HuH-7 (cell line): ENCODE data around the gene EMC9.

Experiments used
- DNase-seq: peaks from one replicate; pipeline ENCODE4 v3.0.0; 2011; ENCODE audit warnings: low spot score

The EMC9 gene

DNA sequence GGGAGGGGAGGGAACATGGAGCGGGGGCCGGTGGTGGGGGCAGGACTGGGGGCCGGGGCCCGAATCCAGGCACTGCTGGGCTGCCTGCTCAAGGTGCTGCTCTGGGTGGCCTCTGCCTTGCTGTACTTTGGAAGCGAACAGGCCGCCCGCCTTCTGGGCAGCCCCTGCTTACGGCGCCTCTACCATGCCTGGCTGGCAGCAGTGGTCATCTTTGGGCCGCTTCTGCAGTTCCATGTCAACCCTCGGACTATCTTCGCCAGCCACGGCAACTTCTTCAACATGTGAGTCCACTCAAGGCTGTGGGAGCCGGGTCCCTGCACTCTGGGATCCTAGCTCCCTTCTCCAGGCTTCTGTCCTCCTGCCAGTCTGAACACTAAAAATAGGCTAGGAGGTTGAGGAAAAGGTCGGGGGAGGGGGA lies 9.8 kb downstream of the EMC9 start:
- DNase-seq: no peak

DNA sequence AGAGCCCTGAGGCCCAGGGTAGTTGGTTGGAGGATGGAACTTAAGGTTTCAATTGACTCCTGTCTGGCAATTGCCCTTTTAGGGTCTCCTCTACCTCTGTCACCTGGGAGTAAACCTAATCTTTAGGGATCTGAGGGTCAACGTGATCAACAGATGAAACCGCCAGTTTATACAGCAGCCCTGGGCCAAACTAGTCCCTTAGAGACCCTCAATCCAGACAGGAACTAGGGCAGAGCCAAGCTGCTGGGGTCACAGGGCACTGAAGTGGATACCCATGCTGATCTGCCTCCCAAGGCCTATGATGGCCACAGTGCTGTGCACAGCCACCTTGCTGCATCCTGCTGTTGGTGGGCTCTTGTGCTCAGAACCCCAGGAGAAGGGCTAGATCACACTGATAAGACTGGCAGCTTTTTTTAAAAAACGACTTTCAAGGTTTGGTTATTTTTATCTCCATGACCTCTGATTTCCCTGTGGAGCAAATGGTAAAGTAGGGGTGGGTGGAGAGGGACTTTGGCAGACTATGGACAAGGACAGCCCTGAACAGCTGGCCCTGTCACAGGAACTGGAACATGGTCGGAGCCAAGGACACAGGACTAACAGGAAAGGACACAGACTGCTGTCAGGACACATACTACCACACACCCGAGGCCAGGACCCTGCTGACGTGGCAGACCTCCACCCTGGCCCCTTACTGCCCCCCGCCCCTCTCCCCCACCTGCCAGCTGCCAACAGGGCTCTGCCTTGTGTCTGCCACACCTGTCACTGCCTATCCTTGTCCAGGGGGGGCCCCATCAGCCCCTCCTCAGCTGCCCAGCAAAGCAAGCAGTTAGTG lies 10.5 kb downstream of the EMC9 start:
- no peak for DNase-seq

DNA sequence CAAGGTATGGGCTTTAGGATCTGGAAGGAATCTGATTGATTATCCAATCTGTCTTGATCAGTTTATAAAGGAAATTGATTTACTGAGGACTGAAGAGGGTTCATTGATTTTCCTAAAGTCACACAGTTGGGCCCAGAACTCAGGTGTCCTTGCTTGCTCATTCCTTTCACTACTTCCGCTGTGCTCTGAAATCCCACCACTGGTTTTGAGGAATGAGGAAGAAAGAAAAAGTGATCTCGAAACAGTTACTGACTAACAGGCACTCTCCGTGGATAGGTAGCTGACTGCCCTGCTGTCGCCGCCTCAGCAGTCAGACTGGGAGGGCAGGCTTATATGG lies 11.0 kb downstream of the EMC9 start, which contains the start of gene FITM1:
Gene FITM1 (plus strand): TSS at position 280 of the 337 bp plus-strand sequence. CDS start 905 bp downstream, outside the sequence.
- DNase-seq: no peak

DNA sequence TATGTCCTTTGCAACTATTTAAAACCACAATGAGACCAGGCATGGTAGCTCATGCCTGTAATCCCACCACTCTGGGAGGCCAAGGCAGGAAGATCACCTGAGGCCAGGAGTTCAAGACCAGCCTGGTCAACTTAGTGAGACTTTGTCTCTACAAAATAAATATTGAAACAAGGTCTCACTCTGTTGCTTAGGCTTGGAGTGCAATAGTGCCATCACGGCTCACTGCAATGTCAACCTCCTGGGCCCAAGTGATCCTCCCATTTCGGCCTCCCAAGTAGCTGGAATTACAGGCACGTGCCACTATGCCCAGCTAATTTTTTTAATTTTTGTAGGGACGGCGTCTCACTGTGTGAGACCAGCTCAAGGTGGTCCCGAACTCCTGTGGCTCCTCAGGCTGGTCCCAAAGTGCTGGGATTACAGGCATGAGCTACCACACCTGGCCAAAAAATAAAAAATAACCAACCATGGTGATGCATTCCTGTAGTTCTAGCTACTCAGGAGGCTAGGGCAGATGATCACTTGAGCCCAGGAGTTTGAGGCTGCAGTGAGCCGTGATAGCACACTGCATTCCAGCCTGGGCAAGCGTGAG lies 11.9 kb downstream of the EMC9 start:
- no peak for DNase-seq

DNA sequence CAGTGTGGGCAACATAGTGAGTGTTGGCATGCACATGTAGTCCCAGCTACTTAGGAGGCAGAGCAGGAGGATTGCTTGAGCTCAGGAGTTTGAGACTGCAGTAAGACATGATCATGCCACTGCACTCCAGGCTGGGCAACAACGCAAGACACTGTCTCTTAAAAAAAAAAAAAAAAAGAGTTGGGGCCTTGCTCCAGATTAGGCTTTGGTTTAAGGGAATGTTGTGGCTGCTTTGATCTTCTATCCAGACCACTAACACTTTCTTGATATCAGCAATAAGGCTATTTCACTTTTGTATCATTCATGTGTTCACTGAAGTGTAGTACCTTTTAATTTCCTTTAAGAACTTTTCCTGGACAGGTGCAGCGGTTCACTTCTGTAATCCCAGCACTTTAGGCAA lies 13.7 kb downstream of the EMC9 start:
- no peak for DNase-seq

DNA sequence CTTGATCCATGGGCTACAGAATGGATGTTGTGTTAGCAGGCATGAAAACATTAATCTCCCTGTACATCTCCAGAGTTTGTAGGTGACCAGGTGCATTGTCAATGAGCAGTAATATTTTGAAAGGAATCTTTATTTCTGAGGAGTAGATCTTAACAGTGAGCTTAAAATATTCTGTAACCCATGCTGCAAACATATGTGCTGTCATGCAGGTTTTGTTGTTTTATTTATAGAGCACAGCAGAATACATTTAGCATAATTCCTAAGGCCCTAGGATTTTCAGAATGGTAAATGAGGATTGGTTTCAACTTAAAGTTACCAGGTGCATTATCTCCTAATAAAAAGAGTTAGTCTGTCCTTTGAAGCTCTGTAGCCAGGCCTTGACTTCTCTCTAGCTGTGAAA lies 14.5 kb downstream of the EMC9 start:
- no peak for DNase-seq

DNA sequence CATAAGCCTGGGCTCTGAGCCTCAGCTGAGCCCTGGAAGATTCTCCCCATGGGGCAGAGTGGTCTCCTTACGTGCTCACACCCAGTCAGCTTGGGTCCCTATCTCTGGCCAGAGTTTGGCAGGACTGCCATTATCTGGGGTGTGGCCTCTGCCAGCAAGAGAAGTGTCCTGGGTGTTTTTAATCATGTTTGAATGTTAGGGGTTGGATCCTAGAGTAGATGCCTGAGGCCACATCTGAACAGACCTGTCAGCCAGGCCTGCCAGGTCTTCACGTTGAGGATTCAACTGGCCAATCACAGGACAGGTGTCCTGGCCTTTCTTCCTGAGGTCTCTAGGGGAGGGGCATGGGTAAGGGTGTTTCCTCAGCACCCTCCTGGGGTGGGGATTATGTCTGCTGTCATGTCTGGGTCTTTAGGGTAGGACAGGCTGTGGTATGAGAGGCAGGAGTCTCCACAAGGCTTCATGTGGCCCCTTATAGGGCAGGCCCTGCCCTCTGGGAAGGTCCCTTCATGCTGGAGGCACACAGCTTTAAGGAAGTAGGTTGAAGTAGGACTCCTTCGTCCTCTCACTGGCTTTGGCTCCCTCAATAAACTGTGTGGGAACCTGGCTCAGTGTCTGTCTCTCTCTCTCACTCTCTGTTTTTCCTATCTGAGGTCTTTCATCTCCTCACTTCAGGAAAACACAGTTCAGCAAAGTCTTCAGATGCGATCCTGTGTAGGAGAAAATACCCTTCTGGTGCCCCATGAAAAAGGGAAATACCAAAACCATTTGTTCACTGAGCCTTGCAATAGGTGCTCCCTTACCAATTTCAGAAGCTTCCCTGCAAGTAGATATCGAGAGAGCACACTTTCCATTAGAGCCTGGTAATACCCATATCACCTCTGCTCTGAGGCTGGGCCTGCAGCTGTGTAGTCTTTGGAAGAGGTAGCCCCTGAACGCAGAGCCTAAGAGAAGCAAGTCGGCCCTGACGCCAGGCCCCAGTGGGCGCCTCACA lies 17.7 kb downstream of the EMC9 start:
- DNase-seq: no peak

DNA sequence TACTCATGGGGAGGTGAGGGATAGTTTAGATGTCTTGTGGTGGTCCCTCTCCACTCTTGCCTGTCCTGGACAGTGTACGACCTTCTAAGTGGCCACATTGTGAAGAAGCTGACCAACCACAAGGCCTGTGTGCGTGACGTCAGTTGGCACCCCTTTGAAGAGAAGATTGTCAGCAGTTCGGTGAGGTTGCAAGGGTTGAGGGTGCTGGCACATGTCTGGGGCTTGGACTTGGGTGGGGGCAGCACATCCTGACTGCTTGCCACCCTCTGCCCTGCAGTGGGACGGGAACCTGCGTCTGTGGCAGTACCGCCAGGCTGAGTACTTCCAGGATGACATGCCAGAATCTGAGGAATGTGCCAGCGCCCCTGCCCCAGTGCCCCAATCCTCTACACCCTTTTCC lies 18.5 kb downstream of the EMC9 start:
- DNase-seq: no peak

DNA sequence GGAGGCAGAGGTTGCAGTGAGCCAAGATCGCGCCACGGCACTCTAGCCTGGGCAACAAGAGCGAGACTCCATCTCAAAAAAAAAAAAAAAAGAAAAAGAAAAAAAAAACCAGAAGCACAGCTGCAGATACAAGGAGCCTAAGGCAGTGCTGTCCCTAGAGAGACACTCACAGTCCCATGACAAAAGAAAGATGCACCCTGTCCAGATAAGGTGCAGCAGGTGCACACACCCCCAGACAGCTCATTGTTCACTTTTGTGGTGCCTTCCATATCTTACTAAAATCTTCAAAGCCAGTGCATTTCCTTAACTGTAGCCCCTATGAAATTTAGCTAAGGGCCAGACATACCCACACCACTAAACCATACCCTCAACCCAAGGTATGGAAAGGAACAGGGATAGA lies 19.0 kb downstream of the EMC9 start:
- DNase-seq: no peak

DNA sequence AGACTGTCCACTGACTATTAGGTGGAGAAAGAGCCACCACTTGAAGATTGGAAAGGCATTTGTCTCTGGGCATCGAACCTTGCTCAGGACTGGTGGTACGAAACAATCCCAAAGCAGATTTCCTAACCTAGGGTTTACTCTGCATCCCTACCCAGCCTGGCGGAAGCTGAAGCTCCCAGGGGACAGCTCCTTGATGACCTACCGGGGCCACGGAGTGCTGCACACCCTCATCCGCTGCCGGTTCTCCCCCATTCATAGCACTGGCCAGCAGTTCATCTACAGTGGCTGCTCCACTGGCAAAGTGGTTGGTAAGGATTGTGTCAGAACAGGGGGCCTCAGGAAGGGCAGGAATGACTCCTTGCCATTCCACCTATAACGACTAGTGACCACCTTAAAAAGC lies 20.2 kb downstream of the EMC9 start:
- DNase-seq: no peak

DNA sequence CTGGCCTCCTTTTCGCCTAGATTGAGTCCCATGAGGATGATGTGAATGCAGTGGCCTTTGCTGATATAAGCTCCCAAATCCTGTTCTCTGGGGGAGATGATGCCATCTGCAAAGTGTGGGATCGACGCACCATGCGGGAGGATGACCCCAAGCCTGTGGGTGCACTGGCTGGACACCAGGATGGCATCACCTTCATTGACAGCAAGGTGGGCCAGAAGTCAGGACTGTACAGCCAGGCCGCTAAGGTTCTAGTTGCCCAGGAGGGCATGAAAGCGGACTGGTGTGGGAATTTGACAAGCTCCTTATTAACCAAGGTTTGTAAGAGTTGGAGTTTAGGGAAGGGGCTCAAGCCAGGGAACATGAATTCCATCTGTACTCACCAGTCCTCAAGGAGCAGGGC lies 21.7 kb downstream of the EMC9 start:
- no peak for DNase-seq

DNA sequence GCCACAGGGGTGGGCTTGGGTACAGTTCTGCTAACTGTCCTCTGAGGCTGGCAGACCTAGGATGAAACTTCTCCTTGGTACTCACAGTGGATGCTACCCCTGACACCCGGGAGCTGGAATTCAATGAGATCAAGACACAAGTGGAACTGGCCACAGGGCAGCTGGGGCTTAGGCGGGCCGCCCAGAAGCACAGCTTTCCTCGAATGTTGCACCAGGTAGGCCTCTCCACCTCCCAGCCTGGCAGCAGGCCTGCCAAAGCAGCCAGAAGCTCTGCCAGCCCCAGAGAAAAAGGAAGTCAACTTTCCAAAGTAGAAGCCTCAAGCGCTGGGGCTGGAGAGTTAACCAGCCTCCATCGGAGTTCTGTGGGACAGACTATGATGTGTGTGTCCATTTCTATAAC lies 24.2 kb downstream of the EMC9 start:
- no peak for DNase-seq

DNA sequence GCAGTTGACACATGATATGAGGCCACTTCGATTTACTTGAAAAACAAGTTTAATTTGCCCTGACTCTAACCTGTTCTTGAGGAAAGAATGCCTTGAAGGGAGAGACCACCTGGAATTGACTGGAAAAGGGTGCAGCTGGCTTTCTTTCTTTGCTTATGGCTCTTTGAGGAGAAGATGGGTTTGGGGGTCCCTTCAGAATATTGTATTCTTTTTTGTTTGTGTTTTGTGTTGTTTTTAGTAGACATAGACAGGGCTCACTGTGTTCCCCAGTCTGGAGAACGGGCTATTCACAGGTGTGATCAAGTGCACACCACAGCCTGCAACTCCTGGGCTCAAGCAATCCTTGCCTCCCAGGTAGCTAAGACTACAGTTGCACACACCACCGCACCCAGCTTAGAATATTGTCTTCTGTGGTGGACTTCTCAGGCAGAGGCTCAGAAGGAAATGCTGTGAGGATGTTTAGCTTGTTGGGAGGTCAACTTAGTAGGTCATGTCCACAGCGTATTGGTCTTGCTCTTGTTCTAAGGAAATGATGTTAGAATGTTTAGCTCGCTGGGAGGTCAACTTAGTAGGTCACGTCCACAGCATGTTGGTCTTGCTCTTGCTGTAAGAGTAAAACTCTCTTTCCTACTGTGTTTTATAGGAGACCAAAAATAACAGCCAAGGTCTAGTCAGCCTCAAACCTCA lies 25.1 kb downstream of the EMC9 start:
- no peak for DNase-seq

DNA sequence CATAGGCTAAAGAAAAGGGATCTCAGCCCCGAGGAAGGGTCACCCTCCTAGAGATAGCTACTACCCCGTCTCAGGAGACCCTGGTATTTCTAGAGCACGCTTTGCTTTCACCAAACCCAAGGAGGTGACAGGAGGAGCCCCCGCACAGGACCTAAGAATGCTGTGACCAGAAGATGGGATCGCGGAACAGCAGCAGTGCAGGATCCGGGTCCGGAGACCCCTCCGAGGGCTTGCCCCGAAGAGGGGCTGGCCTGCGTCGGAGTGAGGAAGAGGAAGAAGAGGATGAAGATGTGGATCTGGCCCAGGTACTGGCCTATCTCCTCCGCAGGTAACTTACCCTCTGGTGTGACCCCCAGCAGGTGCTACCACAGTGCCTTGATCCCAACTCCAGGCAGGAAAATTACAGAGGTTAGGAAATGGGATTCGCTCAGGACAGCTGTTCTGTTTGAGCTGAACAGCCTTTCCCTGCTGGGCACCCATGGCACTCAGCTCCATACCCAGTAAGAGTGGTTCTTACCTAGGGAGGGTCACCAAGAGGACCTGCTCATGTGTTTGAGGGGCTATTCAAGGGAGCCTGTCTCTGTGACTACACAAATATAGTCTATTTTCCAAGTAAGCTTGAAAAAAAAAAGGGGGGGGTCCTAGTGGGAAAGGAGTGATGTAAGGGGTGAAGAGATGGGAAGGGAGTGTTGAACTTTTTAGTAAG lies 25.8 kb downstream of the EMC9 start:
- no peak for DNase-seq

DNA sequence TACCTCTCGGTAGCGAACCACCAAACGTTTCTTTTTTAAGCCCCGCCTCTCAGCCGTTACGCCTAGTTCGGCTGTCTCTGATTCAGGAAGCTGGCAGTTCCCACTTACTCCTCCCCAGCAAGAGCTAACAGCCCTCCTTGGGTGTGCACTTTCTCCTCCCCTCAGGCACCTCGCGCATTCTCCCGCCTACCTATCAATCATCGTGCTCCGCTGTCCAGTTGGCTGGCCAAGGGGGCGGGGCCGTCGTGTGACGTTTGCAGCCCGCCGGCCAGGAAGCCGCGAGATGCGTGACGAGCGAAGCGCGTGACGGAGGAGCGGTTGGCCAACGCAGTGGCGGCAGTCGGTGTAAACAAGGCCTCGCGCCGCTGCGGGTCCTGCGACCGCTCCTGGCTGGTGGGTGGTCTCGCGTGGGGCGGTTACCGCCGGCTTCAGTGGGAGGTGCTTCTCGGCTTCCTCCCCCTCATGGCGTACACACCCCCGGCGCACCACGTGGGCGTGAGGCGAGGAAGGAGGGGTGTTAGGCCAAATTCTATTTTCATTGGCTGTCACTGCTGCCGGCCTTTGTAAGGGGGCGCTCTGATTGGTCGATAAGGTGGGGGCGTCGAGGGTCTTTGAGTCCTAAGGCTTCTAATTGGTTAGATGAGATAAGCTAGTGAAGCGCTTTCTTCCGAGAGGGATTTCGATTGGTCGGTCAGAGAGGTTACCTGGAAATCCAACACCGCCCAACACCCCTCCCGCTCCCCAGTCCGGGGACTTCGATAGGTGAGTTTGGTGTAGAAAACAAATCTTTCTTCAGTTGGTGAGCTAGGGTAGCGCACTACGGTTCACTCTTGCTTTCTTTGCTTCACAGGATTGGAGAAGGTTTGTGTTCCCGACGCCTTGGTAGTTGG lies 26.6 kb downstream of the EMC9 start, which contains the start of the genes DCAF11 and NRL:
Gene DCAF11 (plus strand): TSS at position 246 of the 890 bp plus-strand sequence. CDS start 818 bp downstream, outside the sequence.
Gene NRL (minus strand): TSS at position 418 of the 890 bp plus-strand sequence. CDS start 32,101 bp downstream, outside the sequence.
- DNase-seq: peak; percentile 97

DNA sequence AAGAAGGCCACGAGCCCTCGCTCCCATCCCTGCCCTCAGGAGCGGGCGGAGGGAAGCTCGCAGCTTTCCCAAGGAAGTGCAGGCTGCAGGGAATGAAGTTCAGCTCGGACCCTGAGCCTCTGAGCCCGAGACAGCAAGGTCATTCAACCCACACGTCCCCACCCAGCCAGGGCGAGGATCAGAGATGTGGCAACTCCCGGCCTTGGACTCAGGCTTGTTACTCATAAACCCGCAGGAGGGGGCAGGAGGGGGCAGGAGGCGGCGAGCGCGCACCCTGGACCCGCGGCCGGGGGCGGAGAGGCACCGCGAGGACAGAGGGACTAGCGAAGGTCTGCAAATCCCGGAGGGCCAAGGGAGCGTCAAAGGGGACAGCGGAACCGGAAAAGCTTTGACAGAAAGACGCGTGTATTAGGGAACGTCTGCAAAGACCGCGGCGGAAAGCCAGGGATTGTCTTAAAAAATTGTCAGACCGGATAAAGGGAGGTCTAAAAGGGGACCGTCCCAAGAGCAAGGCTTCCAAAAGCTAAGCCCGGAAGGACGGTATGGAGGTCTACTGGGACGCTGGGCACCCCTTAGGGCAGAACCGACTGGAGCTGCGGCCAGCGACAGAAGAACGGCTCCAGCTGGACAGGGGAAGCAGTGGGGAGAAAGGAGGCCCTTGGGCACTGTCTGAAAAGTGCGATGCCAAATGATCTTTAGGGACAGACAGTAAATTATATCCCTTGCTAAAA lies 27.4 kb downstream of the EMC9 start:
- peak; percentile 89 for DNase-seq

DNA sequence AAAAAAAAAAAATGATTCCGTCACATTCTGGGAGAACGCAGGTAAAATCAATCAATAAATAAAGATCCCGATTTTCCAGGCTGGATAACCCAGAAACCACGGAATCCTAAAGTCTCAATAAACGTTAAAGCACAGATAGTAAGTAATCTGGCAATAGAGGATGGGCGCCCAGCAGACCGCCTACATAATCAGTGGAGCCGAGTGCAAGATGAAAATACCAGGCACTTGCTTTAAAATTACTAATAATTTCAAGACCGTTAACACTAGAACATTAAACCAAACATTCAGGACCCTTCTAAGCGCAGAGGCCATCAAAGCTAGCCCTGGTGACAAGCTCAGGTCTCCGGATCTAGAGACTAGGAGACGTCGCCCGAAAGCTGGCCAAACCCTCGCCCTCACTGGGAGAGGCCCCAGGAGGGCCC lies 28.0 kb downstream of the EMC9 start:
- DNase-seq: no peak

DNA sequence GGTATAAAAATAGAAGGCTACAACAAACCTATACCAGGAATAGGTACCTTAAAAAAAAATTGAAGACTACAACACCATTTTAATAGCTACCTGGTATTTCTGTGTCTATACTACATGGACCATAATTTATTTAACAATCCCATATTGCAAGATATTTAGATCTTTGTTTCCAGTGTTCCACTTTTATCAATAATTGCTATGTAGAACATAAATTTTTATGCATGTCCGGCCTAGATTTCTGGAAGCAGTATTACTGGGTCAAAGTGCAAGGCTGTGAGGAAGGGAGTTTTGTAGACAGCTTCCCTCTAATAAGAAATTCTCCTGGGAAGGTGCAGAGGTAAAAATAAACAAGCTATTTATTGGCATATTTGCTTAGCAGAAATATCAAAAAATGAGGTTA lies 30.9 kb downstream of the EMC9 start:
- no peak for DNase-seq

DNA sequence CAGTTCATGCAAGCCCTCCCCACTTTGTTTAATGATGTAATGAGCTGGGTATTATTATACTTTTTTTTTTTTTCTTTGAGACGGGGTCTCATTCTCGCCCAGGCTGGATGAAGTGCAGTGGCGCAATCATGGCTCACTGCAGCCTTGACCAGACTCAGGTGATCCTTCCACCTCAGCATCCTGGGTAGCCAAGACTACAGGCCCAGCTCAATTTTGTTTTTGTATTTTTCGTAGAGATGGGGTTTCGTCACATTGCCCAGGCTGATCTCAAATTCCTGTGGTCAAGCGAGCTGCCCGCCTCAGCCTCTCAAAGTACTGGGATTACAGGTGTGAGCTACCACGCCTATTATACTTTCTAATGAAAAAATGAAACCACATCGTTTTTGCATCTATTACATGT lies 31.3 kb downstream of the EMC9 start:
- no peak for DNase-seq
